Peyer's patch (tissue), 4 donors: ENCODE measurements around the gene ALPK1. TPM values are rescaled to one million over a fixed set of nuclear protein-coding genes. Genes with fewer than 3 reads are reported as not detected.

Experiments used
- DNase-seq, 3 donors: peaks; one replicate each; pipeline ENCODE4 v3.0.0-alpha.2; 2017 to 2019
- H3K27ac ChIP-seq, 4 donors: fragments of 200-600 bp; sonication (generic); one replicate each; pipeline ENCODE4 v1.5.1; 2016 to 2019
- H3K27me3 ChIP-seq, 2 donors: fragments of 200-600 bp; sonication (generic); one replicate each; pipeline ENCODE4 v1.5.1; 2019
- H3K36me3 ChIP-seq, 3 donors: fragments of 200-600 bp; sonication (generic); one replicate each; pipeline ENCODE4 v1.5.1; 2016 to 2019
- H3K4me1 ChIP-seq, 4 donors: fragments of 200-600 bp; sonication (generic); one replicate each; pipeline ENCODE4 v1.5.1; 2016 to 2019
- H3K4me3 ChIP-seq, 4 donors: fragments of 200-600 bp; sonication (generic); 1 replicate in 3 of 4; 2 replicates in 1 of 4; pipeline ENCODE4 v1.5.1; 2016 to 2019; ENCODE audit warnings: mild to moderate bottlenecking in 1 of 4
- H3K9me3 ChIP-seq, 4 donors: fragments of 200-600 bp; sonication (generic); one replicate each; pipeline ENCODE4 v1.5.1; 2016 to 2019; ENCODE audit warnings: mild to moderate bottlenecking in 1 of 4
- CTCF ChIP-seq, 6 experiments: fragments of 450-650 bp in 4 of 6; fragments of 200-600 bp in 2 of 6; sonication (generic) in 1 of 6; IDR thresholded peaks; one replicate each; pipeline ENCODE4 v1.5.1; 2017 to 2019; ENCODE audit warnings: antibody characterized with exemption in 6 of 6, mild to moderate bottlenecking in 3 of 6, moderate library complexity in 1 of 6
- POLR2A ChIP-seq, 2 donors: fragments of 450-650 bp; IDR thresholded peaks; one replicate each; pipeline ENCODE4 v1.5.1; 2017; ENCODE audit warnings: antibody characterized with exemption in 2 of 2, mild to moderate bottlenecking in 2 of 2, moderate library complexity in 2 of 2
- total RNA-seq, 4 donors: library from RNA; depleted of rRNA; stranded (reverse); fragments of >200 nt; gene quantifications; one replicate each; pipeline ENCODE4 v1.1.0, GENCODE V29; 2016

ALPK1 gene
- total RNA-seq, 4 donors from 2014 or later, result 32.0 to 37.0 (median 36.2) TPM

GRCh38 chr4:112266823-112267222 is 30.3 kb upstream of the ALPK1 start:
- no peak for DNase-seq
- Histone ChIP-seq H3K4me3 (no peak overlapping the region), H3K36me3 (peaks cover 0 to 28% (median 0%) of the 10 kb centered on the region in 3 donors), H3K27me3 (no peaks in the 10 kb centered on the region), H3K27ac (no peak overlapping the region), H3K4me1 (no peaks in the 10 kb centered on the region), H3K9me3 (no peaks in the 10 kb centered on the region)
- TF ChIP-seq CTCF (IDR thresholded peaks at IDR 0.05), result peak in 3 of 6 experiments; percentile 30 to 42 (median 32)
- TF ChIP-seq POLR2A (IDR thresholded peaks at IDR 0.05), result no peak

- Histone ChIP-seq H3K4me1 (no peaks in the 10 kb centered on the region), H3K9me3 (no peaks in the 10 kb centered on the region), H3K4me3 (no peak overlapping the region), H3K27me3 (no peaks in the 10 kb centered on the region), H3K36me3 (peaks cover 0 to 20% (median 0%) of the 10 kb centered on the region in 3 donors), H3K27ac (no peak overlapping the region)
- TF ChIP-seq POLR2A (IDR thresholded peaks at IDR 0.05) (no peak), CTCF (IDR thresholded peaks at IDR 0.05) (no peak)
- no peak for DNase-seq
These were observed 27.1 kb upstream of the ALPK1 start for GRCh38 chr4:112270051-112270450.

DNA sequence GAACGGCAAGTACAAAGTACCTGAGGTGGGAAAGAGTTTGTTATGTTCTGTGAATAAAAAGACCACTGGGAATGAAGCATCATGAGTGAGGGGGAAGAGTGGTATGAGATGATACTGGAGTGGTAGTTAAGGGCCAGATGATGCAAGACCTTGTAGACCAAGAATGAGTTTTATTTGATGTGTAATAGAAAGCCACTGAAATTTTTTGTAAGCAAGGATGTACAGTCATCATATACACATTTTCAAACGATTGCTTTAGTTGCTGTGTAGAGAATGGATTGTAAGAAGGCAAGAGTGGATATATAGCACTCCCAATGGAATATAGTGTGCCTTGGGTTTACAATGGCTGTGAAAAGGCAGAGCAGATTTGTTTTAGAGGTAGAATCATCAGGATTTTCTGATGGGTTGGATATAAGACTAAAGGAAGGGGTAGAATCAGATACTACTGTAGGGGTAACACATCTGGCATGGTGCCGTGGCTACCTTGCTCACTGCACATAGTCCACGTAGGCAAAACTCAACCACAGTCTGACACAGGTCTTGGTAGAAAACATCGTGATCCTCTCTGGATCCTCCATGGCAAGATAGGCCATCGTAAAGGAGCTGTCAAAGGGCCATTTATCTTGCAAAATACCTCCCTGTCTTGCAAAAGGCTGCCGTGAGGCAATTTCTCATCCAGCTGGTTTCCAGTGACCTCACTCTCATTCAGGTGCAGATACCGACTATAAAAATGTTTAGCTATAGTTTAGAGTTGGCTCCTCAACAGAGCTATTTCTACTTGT is 26.3 kb upstream of the ALPK1 start:
- Histone ChIP-seq H3K27me3 (no peaks in the 10 kb centered on the region), H3K4me1 (no peaks in the 10 kb centered on the region), H3K36me3 (peaks cover 0 to 20% (median 0%) of the 10 kb centered on the region in 3 donors), H3K4me3 (no peak overlapping the region), H3K27ac (no peak overlapping the region), H3K9me3 (no peaks in the 10 kb centered on the region)
- DNase-seq, result no peak
- TF ChIP-seq CTCF (IDR thresholded peaks at IDR 0.05), result no peak
- TF ChIP-seq POLR2A (IDR thresholded peaks at IDR 0.05), result no peak

GRCh38 chr4:112272292-112272691 is 24.9 kb upstream of the ALPK1 start:
- H3K4me1 ChIP-seq, result no peaks in the 10 kb centered on the region
- H3K36me3 ChIP-seq, result peaks cover 0 to 13% (median 0%) of the 10 kb centered on the region in 3 donors
- TF ChIP-seq POLR2A (IDR thresholded peaks at IDR 0.05) (no peak), CTCF (IDR thresholded peaks at IDR 0.05) (no peak)
- H3K27me3 ChIP-seq, result no peaks in the 10 kb centered on the region
- no peak for DNase-seq
- H3K27ac ChIP-seq, result no peak overlapping the region
- H3K9me3 ChIP-seq, result no peaks in the 10 kb centered on the region
- H3K4me3 ChIP-seq, result no peak overlapping the region

- DNase-seq, result no peak
- Histone ChIP-seq H3K27ac (no peak overlapping the region), H3K36me3 (no peaks in the 10 kb centered on the region), H3K27me3 (no peaks in the 10 kb centered on the region), H3K9me3 (no peaks in the 10 kb centered on the region), H3K4me1 (no peaks in the 10 kb centered on the region), H3K4me3 (no peak overlapping the region)
- TF ChIP-seq CTCF (IDR thresholded peaks at IDR 0.05), result no peak
- no peak for TF ChIP-seq POLR2A (IDR thresholded peaks at IDR 0.05)
These were observed 22.2 kb upstream of the ALPK1 start for GRCh38 chr4:112274959-112275358.
